Endodermal cell (in vitro differentiated cells): ENCODE measurements around the gene MAPK9. TPM values are rescaled to one million over a fixed set of nuclear protein-coding genes. Genes with fewer than 3 reads are reported as not detected.

Source experiments
- DNase-seq: peaks from one replicate; pipeline ENCODE4 v3.0.0-alpha.2; 2017
- H3K27ac ChIP-seq: 2 replicates; pipeline ENCODE4 v1.5.1; 2013; ENCODE audit warnings: mild to moderate bottlenecking, low read depth, low read length, moderate library complexity
- H3K27me3 ChIP-seq: 2 replicates; pipeline ENCODE4 v1.6.1; 2013; ENCODE audit warnings: mild to moderate bottlenecking, low read length, moderate library complexity; ENCODE audit not compliant: insufficient read depth, control insufficient read depth, poor library complexity, severe bottlenecking
- H3K36me3 ChIP-seq: 2 replicates; pipeline ENCODE4 v1.7.0; 2013; ENCODE audit warnings: mild to moderate bottlenecking, low read length, moderate library complexity; ENCODE audit not compliant: control insufficient read depth, insufficient read depth
- H3K4me1 ChIP-seq: one replicate; pipeline ENCODE4 v1.7.0; 2013; ENCODE audit warnings: low read length; ENCODE audit not compliant: control insufficient read depth, insufficient read depth
- H3K4me3 ChIP-seq: 2 replicates; pipeline ENCODE4 v1.5.1; 2013; ENCODE audit warnings: mild to moderate bottlenecking, low read length, moderate library complexity
- H3K9ac ChIP-seq: 2 replicates; pipeline ENCODE4 v1.6.1; 2013; ENCODE audit warnings: mild to moderate bottlenecking, low read length, moderate library complexity; ENCODE audit not compliant: poor library complexity, severe bottlenecking; ENCODE audit errors: extremely low read depth
- H3K9me3 ChIP-seq: 2 replicates; pipeline ENCODE4 v1.6.1; 2013; ENCODE audit warnings: mild to moderate bottlenecking, low read length, moderate library complexity; ENCODE audit not compliant: control insufficient read depth
- H3K27ac Mint-ChIP-seq: 2 replicates; pipeline ENCODE4 v1.8.0; 2020; ENCODE audit warnings: mixed read lengths
- H3K27me3 Mint-ChIP-seq: 2 replicates; pipeline ENCODE4 v1.8.0; 2021; ENCODE audit warnings: mild to moderate bottlenecking, mixed read lengths; ENCODE audit not compliant: insufficient read depth
- H3K36me3 Mint-ChIP-seq: 2 replicates; pipeline ENCODE4 v1.8.0; 2020; ENCODE audit warnings: low read depth, mixed read lengths
- H3K4me1 Mint-ChIP-seq: 2 replicates; pipeline ENCODE4 v1.8.0; 2020; ENCODE audit warnings: mixed read lengths
- H3K4me3 Mint-ChIP-seq: 2 replicates; pipeline ENCODE4 v1.8.0; 2020; ENCODE audit warnings: mild to moderate bottlenecking, moderate library complexity, mixed read lengths
- H3K9me3 Mint-ChIP-seq: 2 replicates; pipeline ENCODE4 v1.8.0; 2020; ENCODE audit warnings: mild to moderate bottlenecking, mixed read lengths
- CTCF ChIP-seq: fragments of 200-600 bp; sonication (generic); conservative IDR thresholded peaks from 2 replicates; pipeline ENCODE4 v1.5.0; 2021; ENCODE audit warnings: antibody characterized with exemption, mild to moderate bottlenecking
- WGBS, 2 experiments: methylation state at CpG; one replicate each; pipeline versions ENCODE4 v1.1.5 to v1.1.7; 2013; ENCODE audit warnings: missing lambda C conversion rate in 2 of 2, mixed read lengths in 1 of 2; ENCODE audit not compliant: insufficient coverage in 1 of 2, insufficient read length in 1 of 2; 5-methylcytosine and 5-hydroxymethylcytosine counted together
- total RNA-seq, 2 donors: library from RNA; stranded (reverse); fragmentation: NEBNext Ultra II Directional in 1 of 2; extraction: Animal tissue kit (Norgen Biotek cat#: 25700) in 1 of 2; gene quantifications; 2 replicates in 1 of 2; 3 replicates in 1 of 2; pipeline ENCODE4 v1.2.1, GENCODE V29; 2021

MAPK9 gene
- total RNA-seq, 2 donors from 2014 or later = 45.6 to 51.8 TPM

GRCh38 chr5:180339583-180340183 is 47.8 kb upstream of the MAPK9 start:
- H3K9me3 ChIP-seq = no peaks in the 10 kb centered on the region
- H3K27me3 ChIP-seq = no peaks in the 10 kb centered on the region
- no peak overlapping the region for H3K27ac ChIP-seq
- H3K4me1 ChIP-seq = peaks cover 12% of the 10 kb centered on the region
- Mint-ChIP-seq H3K4me1 (peaks cover 9% of the 10 kb centered on the region), H3K9me3 (peaks cover 2% of the 10 kb centered on the region), H3K36me3 (peaks cover 16% of the 10 kb centered on the region), H3K27me3 (no peaks in the 10 kb centered on the region), H3K27ac (no peak overlapping the region), H3K4me3 (no peak overlapping the region)
- WGBS, 2 experiments = 91 to 95% methylated on average over 3 to 7 of the region's 7 CpGs
- no peak for DNase-seq
- no peak for TF ChIP-seq CTCF
- H3K9ac ChIP-seq = no peak overlapping the region
- peaks cover 32% of the 10 kb centered on the region for H3K36me3 ChIP-seq
- no peak overlapping the region for H3K4me3 ChIP-seq

DNA sequence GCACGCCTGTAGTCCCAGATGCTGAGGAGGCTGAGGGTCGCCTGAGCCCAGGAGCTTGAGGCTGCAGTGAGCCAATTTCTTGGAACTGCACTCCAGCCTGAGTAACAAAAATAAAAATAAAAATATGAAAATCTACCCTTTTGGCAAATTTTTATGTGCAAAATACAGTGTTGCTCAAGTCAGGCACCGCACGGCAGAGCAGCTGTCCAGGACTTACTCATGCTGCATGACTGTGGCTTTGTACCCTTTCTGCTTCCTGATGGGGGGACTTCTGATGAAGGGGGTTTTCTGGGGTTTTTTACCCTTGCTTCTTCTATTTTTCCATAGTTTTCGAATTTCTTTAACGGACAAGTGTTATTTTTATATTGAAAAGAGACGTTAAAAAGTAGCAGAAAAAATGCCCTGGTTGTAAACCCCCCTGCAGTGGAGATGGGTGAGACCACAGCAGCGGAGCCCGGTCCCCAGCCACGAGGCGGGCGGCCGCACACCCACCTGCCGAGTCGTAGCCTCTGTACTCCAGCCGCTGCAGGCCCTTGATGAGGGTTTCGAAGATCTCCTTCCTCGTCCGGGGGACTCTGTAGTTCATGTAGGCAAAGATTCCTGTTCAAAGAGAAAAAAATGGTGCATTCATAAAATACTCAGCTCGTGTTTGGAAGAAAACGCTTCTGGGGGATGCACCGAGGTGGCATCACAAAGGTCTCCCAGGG is 46.3 kb upstream of the MAPK9 start:
- H3K36me3 Mint-ChIP-seq = peaks cover 29% of the 10 kb centered on the region

More for the DNA sequence above, 46.3 kb upstream of the MAPK9 start:
- no peak overlapping the region for H3K27ac Mint-ChIP-seq
- no peaks in the 10 kb centered on the region for H3K4me1 Mint-ChIP-seq
- Histone ChIP-seq H3K36me3 (peaks cover 46% of the 10 kb centered on the region), H3K27me3 (no peaks in the 10 kb centered on the region), H3K27ac (no peak overlapping the region), H3K9me3 (no peaks in the 10 kb centered on the region), H3K4me3 (no peak overlapping the region), H3K4me1 (peaks cover 1% of the 10 kb centered on the region), H3K9ac (no peak overlapping the region)
- 95 to 97% methylated on average over 18 to 22 of the region's 22 CpGs for WGBS, 2 experiments
- peaks cover 9% of the 10 kb centered on the region for H3K9me3 Mint-ChIP-seq
- no peak overlapping the region for H3K4me3 Mint-ChIP-seq
- no peak for TF ChIP-seq CTCF
- no peaks in the 10 kb centered on the region for H3K27me3 Mint-ChIP-seq
- no peak for DNase-seq
